ENCODE data around the gene XYLT1. TPM values are rescaled to one million over a fixed set of nuclear protein-coding genes. Genes with fewer than 3 reads are reported as not detected.
A peak's percentile ranks its signal among the peaks of the same experiment; 100 is the strongest.

Gene XYLT1
- polyA plus RNA-seq, 2 donors, result 3.0 TPM

DNA sequence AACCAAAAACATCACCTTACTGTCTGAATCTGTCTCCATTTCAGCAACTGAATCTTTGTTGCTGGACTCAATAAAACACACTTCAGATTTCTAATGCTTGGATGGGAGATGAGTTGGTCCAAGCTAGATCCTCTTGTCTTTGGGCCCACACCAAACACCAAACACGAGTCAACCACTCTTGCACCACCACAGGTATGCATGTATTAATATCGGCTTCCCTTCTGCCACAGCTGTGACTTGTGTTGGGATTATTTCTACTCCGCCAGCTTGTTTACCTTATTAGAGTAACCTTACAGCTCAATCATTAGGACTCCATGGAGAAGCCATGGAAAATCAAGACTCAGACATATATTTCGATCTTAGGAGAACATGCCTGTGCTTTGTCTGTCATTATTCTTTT is 49.9 kb downstream of the XYLT1 start:
- Histone ChIP-seq H3K27ac (ENCODE audit: low read depth in 2 of 2, low read length in 1 of 2) (no peak overlapping the region), H3K4me3 (ENCODE audit: low read depth in 1 of 2, low read length in 2 of 2) (no peak overlapping the region), H3K9me3 (ENCODE audit: control insufficient read depth in 2 of 2, insufficient read depth in 1 of 2, low read depth in 1 of 2, low read length in 1 of 2) (no peaks in the 10 kb centered on the region), H3K4me1 (ENCODE audit: control insufficient read depth in 2 of 2, insufficient read depth in 2 of 2, low read length in 1 of 2) (peaks cover 0 to 3% of the 10 kb centered on the region in 2 donors), H3K36me3 (ENCODE audit: control insufficient read depth in 2 of 2, insufficient read depth in 2 of 2, low read length in 1 of 2) (no peaks in the 10 kb centered on the region), H3K27me3 (ENCODE audit: control insufficient read depth in 1 of 2, insufficient read depth in 2 of 2, low read length in 2 of 2) (no peaks in the 10 kb centered on the region)
- WGBS, 2 donors, result 80 to 89% methylated on average over 4 of the region's 4 CpGs

DNA sequence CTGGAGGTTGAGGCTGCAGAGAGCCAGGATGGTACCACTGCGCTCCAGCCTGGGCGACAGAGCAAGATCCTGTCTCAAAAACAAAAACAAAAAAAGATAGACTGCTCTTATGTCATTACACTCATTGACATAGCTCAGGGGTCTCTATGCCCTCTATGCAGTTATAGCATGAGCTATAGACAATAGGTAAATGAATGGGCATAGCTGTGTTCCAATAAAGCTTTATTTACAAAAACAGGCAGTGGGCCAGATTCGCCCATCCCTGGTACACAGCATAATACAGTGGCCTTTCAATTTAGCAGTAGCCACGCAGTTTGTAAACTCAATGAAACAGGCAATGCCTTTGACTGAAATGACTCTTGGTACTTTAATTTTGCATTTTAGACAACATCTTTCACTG is 51.5 kb downstream of the XYLT1 start:
- Histone ChIP-seq H3K4me3 (ENCODE audit: low read depth in 1 of 2, low read length in 2 of 2) (no peak overlapping the region), H3K27me3 (ENCODE audit: control insufficient read depth in 1 of 2, insufficient read depth in 2 of 2, low read length in 2 of 2) (no peaks in the 10 kb centered on the region), H3K27ac (ENCODE audit: low read depth in 2 of 2, low read length in 1 of 2) (no peak overlapping the region), H3K9me3 (ENCODE audit: control insufficient read depth in 2 of 2, insufficient read depth in 1 of 2, low read depth in 1 of 2, low read length in 1 of 2) (no peaks in the 10 kb centered on the region), H3K36me3 (ENCODE audit: control insufficient read depth in 2 of 2, insufficient read depth in 2 of 2, low read length in 1 of 2) (no peaks in the 10 kb centered on the region), H3K4me1 (ENCODE audit: control insufficient read depth in 2 of 2, insufficient read depth in 2 of 2, low read length in 1 of 2) (peaks cover 0 to 3% of the 10 kb centered on the region in 2 donors)
- 97 to 100% methylated on average over 4 of the region's 4 CpGs for WGBS, 2 donors

DNA sequence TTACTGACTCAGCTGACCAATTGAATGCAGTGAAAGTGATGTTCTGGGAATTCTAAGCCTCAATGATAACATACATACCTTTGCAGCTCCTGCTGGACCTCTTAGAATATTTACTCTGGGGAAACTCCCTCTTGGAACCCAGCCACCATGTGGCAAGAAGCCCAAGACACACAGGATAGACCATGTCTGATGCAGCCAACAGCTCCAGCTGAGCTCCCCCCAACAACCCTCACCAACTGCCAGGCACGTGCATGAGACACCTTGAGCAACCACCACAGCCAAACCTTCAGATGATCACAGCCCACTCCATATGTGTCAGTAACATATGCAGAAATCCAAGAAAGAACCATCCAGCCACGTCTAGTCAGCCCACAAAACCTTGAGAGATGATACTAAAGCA is 53.0 kb downstream of the XYLT1 start:
- no peak overlapping the region for H3K27ac ChIP-seq (ENCODE audit: low read depth in 2 of 2, low read length in 1 of 2)
- no peaks in the 10 kb centered on the region for H3K9me3 ChIP-seq (ENCODE audit: control insufficient read depth in 2 of 2, insufficient read depth in 1 of 2, low read depth in 1 of 2, low read length in 1 of 2)
- peaks cover 0 to 7% of the 10 kb centered on the region in 2 donors for H3K4me1 ChIP-seq (ENCODE audit: control insufficient read depth in 2 of 2, insufficient read depth in 2 of 2, low read length in 1 of 2)
- 78 to 84% methylated on average over 2 of the region's 2 CpGs for WGBS, 2 donors
- no peaks in the 10 kb centered on the region for H3K27me3 ChIP-seq (ENCODE audit: control insufficient read depth in 1 of 2, insufficient read depth in 2 of 2, low read length in 2 of 2)
- H3K4me3 ChIP-seq (ENCODE audit: low read depth in 1 of 2, low read length in 2 of 2), result no peak overlapping the region
- no peaks in the 10 kb centered on the region for H3K36me3 ChIP-seq (ENCODE audit: control insufficient read depth in 2 of 2, insufficient read depth in 2 of 2, low read length in 1 of 2)

DNA sequence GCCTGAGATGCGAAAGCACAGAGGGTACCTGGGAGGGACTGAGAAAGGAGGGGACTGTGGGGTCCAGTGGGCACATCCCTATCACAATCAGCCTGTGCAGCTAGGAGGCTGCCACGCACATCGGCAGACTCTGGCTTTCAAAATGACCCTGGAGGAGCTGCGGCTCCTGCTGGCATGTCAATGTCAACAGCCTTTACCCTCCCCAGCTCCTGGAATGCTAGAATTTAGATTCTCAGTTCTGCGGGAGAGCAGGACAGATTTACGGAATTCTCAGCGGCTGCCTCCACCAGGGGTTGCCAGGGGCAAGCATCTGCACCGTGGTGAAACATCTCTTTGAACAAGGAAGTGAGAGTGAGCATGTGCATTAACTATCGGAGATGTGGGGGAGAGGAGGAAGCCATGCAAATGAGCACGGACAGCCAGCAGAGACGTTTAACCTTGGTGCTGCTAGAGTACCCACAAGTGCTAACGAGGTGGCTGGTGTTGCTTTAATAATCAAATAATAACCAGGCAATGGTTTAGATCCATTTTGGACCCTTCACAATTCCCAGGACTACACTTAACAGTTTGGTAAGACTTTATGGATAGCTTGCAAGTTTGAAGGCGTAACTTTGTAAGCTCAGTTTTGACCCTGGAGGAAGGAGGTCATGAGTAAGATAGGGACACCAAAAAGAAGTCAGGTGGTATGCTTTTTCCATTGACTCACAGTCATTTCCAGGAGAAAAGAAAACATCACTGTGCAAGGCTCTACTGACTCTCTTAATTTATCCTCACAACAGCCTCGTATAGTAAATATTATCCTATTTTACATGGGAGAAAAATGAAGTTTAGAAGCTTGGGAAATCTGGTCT is 54.1 kb downstream of the XYLT1 start:
- peaks cover 0 to 8% of the 10 kb centered on the region in 2 donors for H3K4me1 ChIP-seq (ENCODE audit: control insufficient read depth in 2 of 2, insufficient read depth in 2 of 2, low read length in 1 of 2)
- H3K36me3 ChIP-seq (ENCODE audit: control insufficient read depth in 2 of 2, insufficient read depth in 2 of 2, low read length in 1 of 2), result no peaks in the 10 kb centered on the region
- H3K27me3 ChIP-seq (ENCODE audit: control insufficient read depth in 1 of 2, insufficient read depth in 2 of 2, low read length in 2 of 2), result no peaks in the 10 kb centered on the region
- H3K4me3 ChIP-seq (ENCODE audit: low read depth in 1 of 2, low read length in 2 of 2), result no peak overlapping the region
- no peaks in the 10 kb centered on the region for H3K9me3 ChIP-seq (ENCODE audit: control insufficient read depth in 2 of 2, insufficient read depth in 1 of 2, low read depth in 1 of 2, low read length in 1 of 2)
- 40 to 43% methylated on average over 14 of the region's 14 CpGs for WGBS, 2 donors
- H3K27ac ChIP-seq (ENCODE audit: low read depth in 2 of 2, low read length in 1 of 2), result peak overlapping the region; percentile 15 to 50

DNA sequence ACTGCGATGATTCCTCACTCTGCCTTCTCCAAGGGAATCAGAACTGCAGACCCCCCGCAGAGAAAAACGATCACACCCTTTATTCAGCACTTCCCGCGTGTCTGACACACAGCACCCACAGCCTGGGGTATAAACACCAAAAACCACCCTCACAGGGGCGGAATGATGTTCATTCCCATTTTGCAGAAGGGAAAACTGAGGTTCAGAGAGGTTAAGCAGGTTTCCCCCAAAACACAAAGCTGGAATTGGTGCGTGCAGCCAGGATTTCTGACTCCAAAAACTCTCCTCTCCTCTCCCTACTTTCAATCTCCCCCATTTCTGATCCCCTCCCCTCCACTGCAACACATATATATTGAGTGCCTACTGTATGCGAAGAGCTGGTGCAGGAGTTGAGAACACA is 55.8 kb downstream of the XYLT1 start:
- 89 to 91% methylated on average over 8 of the region's 8 CpGs for WGBS, 2 donors
- no peaks in the 10 kb centered on the region for H3K27me3 ChIP-seq (ENCODE audit: control insufficient read depth in 1 of 2, insufficient read depth in 2 of 2, low read length in 2 of 2)

DNA sequence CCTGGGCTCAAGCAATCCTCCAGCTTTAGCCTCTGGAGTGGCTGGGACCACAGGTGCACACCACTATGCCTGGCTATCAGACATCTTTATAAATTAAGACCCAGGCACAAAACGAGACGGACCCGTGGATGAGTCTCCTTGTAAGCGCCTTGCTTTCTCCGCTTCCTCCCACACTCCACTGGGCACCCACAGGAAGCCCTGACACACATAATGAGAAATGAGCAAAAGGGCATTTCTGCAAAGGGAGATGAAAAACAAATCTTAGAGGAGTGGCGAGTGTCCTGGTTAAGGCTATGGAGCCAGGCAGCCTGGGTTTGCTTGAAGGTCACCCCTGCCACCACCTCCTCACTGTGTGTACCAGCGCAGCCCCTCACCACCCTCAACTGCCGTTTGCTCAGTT is 56.3 kb downstream of the XYLT1 start:
- Histone ChIP-seq H3K36me3 (ENCODE audit: control insufficient read depth in 2 of 2, insufficient read depth in 2 of 2, low read length in 1 of 2) (no peaks in the 10 kb centered on the region), H3K27ac (ENCODE audit: low read depth in 2 of 2, low read length in 1 of 2) (no peak overlapping the region), H3K4me3 (ENCODE audit: low read depth in 1 of 2, low read length in 2 of 2) (no peak overlapping the region), H3K4me1 (ENCODE audit: control insufficient read depth in 2 of 2, insufficient read depth in 2 of 2, low read length in 1 of 2) (peaks cover 0 to 12% of the 10 kb centered on the region in 2 donors), H3K27me3 (ENCODE audit: control insufficient read depth in 1 of 2, insufficient read depth in 2 of 2, low read length in 2 of 2) (no peaks in the 10 kb centered on the region), H3K9me3 (ENCODE audit: control insufficient read depth in 2 of 2, insufficient read depth in 1 of 2, low read depth in 1 of 2, low read length in 1 of 2) (no peaks in the 10 kb centered on the region)
- 74 to 76% methylated on average over 8 of the region's 8 CpGs for WGBS, 2 donors

More for the DNA sequence above, 55.8 kb downstream of the XYLT1 start:
- H3K27ac ChIP-seq (ENCODE audit: low read depth in 2 of 2, low read length in 1 of 2), result no peak overlapping the region
- no peaks in the 10 kb centered on the region for H3K9me3 ChIP-seq (ENCODE audit: control insufficient read depth in 2 of 2, insufficient read depth in 1 of 2, low read depth in 1 of 2, low read length in 1 of 2)
- H3K4me3 ChIP-seq (ENCODE audit: low read depth in 1 of 2, low read length in 2 of 2), result no peak overlapping the region
- H3K4me1 ChIP-seq (ENCODE audit: control insufficient read depth in 2 of 2, insufficient read depth in 2 of 2, low read length in 1 of 2), result peaks cover 0 to 9% of the 10 kb centered on the region in 2 donors
- no peaks in the 10 kb centered on the region for H3K36me3 ChIP-seq (ENCODE audit: control insufficient read depth in 2 of 2, insufficient read depth in 2 of 2, low read length in 1 of 2)

DNA sequence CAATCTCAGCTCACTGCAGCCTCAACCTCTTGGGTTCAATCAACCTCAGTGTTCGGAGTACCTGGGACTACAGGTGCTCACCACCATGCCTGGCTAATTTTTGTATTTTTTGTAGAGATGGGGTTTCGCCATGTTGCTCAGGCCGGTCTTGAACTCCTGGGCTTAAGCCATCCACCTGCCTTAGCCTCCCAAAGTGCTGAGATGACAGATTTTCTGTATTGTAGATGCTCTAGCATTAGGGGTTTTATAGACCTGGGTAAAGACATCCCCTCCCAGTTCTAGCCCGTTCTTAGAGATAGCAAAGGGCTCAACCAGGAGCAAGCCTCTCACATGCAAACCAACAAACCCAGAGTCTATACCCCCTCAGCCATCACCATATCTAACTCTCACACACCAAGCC is 57.3 kb downstream of the XYLT1 start:
- H3K4me3 ChIP-seq (ENCODE audit: low read depth in 1 of 2, low read length in 2 of 2), result no peak overlapping the region
- no peak overlapping the region for H3K27ac ChIP-seq (ENCODE audit: low read depth in 2 of 2, low read length in 1 of 2)
- no peaks in the 10 kb centered on the region for H3K9me3 ChIP-seq (ENCODE audit: control insufficient read depth in 2 of 2, insufficient read depth in 1 of 2, low read depth in 1 of 2, low read length in 1 of 2)
- H3K4me1 ChIP-seq (ENCODE audit: control insufficient read depth in 2 of 2, insufficient read depth in 2 of 2, low read length in 1 of 2), result peaks cover 0 to 12% of the 10 kb centered on the region in 2 donors
- WGBS, 2 donors, result 89 to 93% methylated on average over 4 of the region's 4 CpGs
- no peaks in the 10 kb centered on the region for H3K36me3 ChIP-seq (ENCODE audit: control insufficient read depth in 2 of 2, insufficient read depth in 2 of 2, low read length in 1 of 2)
- H3K27me3 ChIP-seq (ENCODE audit: control insufficient read depth in 1 of 2, insufficient read depth in 2 of 2, low read length in 2 of 2), result no peaks in the 10 kb centered on the region

DNA sequence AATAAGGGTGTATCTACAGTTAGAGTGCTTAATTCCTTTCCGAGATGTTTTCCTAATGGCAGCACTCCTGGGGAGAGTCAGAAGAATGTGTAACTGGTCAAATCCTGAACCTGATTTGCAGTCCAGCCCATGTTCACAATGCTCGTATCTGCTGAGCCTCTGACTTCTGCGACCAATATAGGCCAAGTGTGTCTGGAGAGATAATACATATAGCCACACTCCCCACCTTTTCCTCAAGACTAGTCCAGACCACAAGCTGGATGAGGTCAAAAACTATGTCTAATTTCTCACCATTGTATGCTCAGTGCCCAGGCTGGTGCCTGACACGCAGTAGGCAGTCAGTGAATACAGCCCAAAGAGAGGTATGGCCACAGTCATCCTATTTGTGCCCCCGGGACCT is 58.0 kb downstream of the XYLT1 start:
- no peaks in the 10 kb centered on the region for H3K27me3 ChIP-seq (ENCODE audit: control insufficient read depth in 1 of 2, insufficient read depth in 2 of 2, low read length in 2 of 2)
- 89 to 90% methylated on average over 5 of the region's 5 CpGs for WGBS, 2 donors
- H3K4me1 ChIP-seq (ENCODE audit: control insufficient read depth in 2 of 2, insufficient read depth in 2 of 2, low read length in 1 of 2), result peaks cover 0 to 10% of the 10 kb centered on the region in 2 donors
- H3K27ac ChIP-seq (ENCODE audit: low read depth in 2 of 2, low read length in 1 of 2), result no peak overlapping the region
- no peak overlapping the region for H3K4me3 ChIP-seq (ENCODE audit: low read depth in 1 of 2, low read length in 2 of 2)
- H3K36me3 ChIP-seq (ENCODE audit: control insufficient read depth in 2 of 2, insufficient read depth in 2 of 2, low read length in 1 of 2), result no peaks in the 10 kb centered on the region
- H3K9me3 ChIP-seq (ENCODE audit: control insufficient read depth in 2 of 2, insufficient read depth in 1 of 2, low read depth in 1 of 2, low read length in 1 of 2), result no peaks in the 10 kb centered on the region

DNA sequence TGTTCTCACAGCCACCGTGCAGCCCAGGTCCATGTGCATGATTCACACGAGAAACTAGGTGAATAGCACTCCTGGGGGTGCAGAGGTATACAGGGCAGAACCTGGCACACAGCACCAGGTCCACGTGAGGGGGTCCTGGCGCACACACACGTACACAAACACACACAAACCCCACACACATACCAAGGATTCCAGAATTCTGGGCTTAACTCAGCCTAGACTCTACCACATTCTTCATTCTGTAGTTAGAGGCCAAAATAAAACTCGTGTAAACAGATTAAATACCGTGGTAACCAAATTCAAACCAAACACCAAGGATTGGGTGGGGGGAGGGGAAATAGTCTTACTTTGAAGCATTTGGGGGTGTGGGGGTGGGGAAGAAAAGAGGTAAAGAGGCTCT is 58.5 kb downstream of the XYLT1 start:
- Histone ChIP-seq H3K27me3 (ENCODE audit: control insufficient read depth in 1 of 2, insufficient read depth in 2 of 2, low read length in 2 of 2) (no peaks in the 10 kb centered on the region), H3K4me1 (ENCODE audit: control insufficient read depth in 2 of 2, insufficient read depth in 2 of 2, low read length in 1 of 2) (peaks cover 0 to 9% of the 10 kb centered on the region in 2 donors), H3K9me3 (ENCODE audit: control insufficient read depth in 2 of 2, insufficient read depth in 1 of 2, low read depth in 1 of 2, low read length in 1 of 2) (no peaks in the 10 kb centered on the region), H3K36me3 (ENCODE audit: control insufficient read depth in 2 of 2, insufficient read depth in 2 of 2, low read length in 1 of 2) (no peaks in the 10 kb centered on the region), H3K27ac (ENCODE audit: low read depth in 2 of 2, low read length in 1 of 2) (no peak overlapping the region), H3K4me3 (ENCODE audit: low read depth in 1 of 2, low read length in 2 of 2) (no peak overlapping the region)
- WGBS, 2 donors, result 54 to 60% methylated on average over 7 of the region's 7 CpGs

DNA sequence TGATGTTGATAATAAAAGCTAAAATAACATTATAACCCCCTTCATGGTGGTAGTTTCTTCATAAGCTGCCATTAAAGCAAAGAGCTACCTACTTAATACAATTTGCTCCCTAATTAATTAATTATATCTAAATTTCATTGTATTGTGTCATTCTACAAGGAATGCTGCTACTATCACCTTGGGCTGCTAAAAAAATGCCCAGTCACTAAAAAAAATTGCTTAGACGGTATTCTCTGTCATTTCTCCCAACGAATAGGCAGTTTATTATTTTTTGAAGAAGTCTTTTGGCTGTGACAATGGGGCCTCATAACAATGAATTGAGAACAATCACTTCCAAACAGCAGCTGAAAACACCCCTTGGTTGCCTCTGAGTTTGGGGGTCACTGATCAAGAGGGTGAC is 59.5 kb downstream of the XYLT1 start:
- Histone ChIP-seq H3K4me3 (ENCODE audit: low read depth in 1 of 2, low read length in 2 of 2) (no peak overlapping the region), H3K9me3 (ENCODE audit: control insufficient read depth in 2 of 2, insufficient read depth in 1 of 2, low read depth in 1 of 2, low read length in 1 of 2) (no peaks in the 10 kb centered on the region), H3K27me3 (ENCODE audit: control insufficient read depth in 1 of 2, insufficient read depth in 2 of 2, low read length in 2 of 2) (no peaks in the 10 kb centered on the region), H3K4me1 (ENCODE audit: control insufficient read depth in 2 of 2, insufficient read depth in 2 of 2, low read length in 1 of 2) (peaks cover 0 to 9% of the 10 kb centered on the region in 2 donors), H3K36me3 (ENCODE audit: control insufficient read depth in 2 of 2, insufficient read depth in 2 of 2, low read length in 1 of 2) (no peaks in the 10 kb centered on the region), H3K27ac (ENCODE audit: low read depth in 2 of 2, low read length in 1 of 2) (no peak overlapping the region)
- 85 to 88% methylated on average over 2 of the region's 2 CpGs for WGBS, 2 donors

Data from esophagus (tissue), 2 donors.